Neuronal stem cell (in vitro differentiated cells): ENCODE data around the gene LACRT.
A peak's percentile ranks its signal among the peaks of the same experiment; 100 is the strongest.

ENCODE experiments used
- DNase-seq: peaks from one replicate; pipeline ENCODE4 v3.0.0-alpha.2; 2013; ENCODE audit warnings: low spot score
- H2AFZ ChIP-seq: one replicate; pipeline ENCODE4 v1.6.1; 2013; ENCODE audit warnings: mild to moderate bottlenecking, low read length, inconsistent platforms
- H2AK5ac ChIP-seq: 2 replicates; pipeline ENCODE4 v1.6.1; 2013; ENCODE audit warnings: low read depth, mild to moderate bottlenecking, inconsistent platforms, low read length, moderate library complexity, mixed read lengths
- H2BK120ac ChIP-seq: 2 replicates; pipeline ENCODE4 v1.6.1; 2013; ENCODE audit warnings: low read depth, mild to moderate bottlenecking, inconsistent platforms, low read length, moderate library complexity, mixed read lengths
- H2BK12ac ChIP-seq: one replicate; pipeline ENCODE4 v1.6.1; 2013; ENCODE audit warnings: low read length, inconsistent platforms
- H2BK15ac ChIP-seq: 2 replicates; pipeline ENCODE4 v1.6.1; 2013; ENCODE audit warnings: mild to moderate bottlenecking, low read length, inconsistent platforms, mixed read lengths
- H2BK5ac ChIP-seq: one replicate; pipeline ENCODE4 v1.6.1; 2013; ENCODE audit warnings: inconsistent platforms, mild to moderate bottlenecking, low read length, moderate library complexity
- H3K14ac ChIP-seq: one replicate; pipeline ENCODE4 v1.6.1; 2013; ENCODE audit warnings: low read length, inconsistent platforms
- H3K18ac ChIP-seq: 2 replicates; pipeline ENCODE4 v1.6.1; 2013; ENCODE audit warnings: low read length, inconsistent platforms
- H3K23ac ChIP-seq: 2 replicates; pipeline ENCODE4 v1.6.1; 2013; ENCODE audit warnings: low read depth, mild to moderate bottlenecking, mixed read lengths, low read length, inconsistent platforms; ENCODE audit not compliant: poor library complexity
- H3K27ac ChIP-seq: replicated peaks from 3 replicates; pipeline ENCODE4 v1.5.1; 2013; ENCODE audit warnings: low read length, inconsistent platforms
- H3K27me3 ChIP-seq, 3 experiments: 2 replicates each; pipeline ENCODE4 v1.6.1; 2013; ENCODE audit warnings: low read length in 3 of 3, mild to moderate bottlenecking in 2 of 3, inconsistent platforms in 1 of 3, low read depth in 1 of 3, mixed read lengths in 1 of 3, moderate library complexity in 1 of 3; ENCODE audit not compliant: control insufficient read depth in 3 of 3, insufficient read depth in 3 of 3
- H3K36me3 ChIP-seq, 2 donors: replicated peaks in 1 of 2; 2 replicates each; pipeline ENCODE4 v1.6.1; 2013; ENCODE audit warnings: low read length in 2 of 2; ENCODE audit not compliant: control insufficient read depth in 2 of 2, insufficient read depth in 2 of 2
- H3K4ac ChIP-seq: 2 replicates; pipeline ENCODE4 v1.6.1; 2013; ENCODE audit warnings: inconsistent platforms, mild to moderate bottlenecking, low read length, moderate library complexity
- H3K4me1 ChIP-seq, 2 donors: 1 replicate in 1 of 2; 2 replicates in 1 of 2; pipeline ENCODE4 v1.6.1; 2013; ENCODE audit warnings: low read length in 2 of 2, low read depth in 1 of 2; ENCODE audit not compliant: control insufficient read depth in 2 of 2, insufficient read depth in 1 of 2
- H3K4me2 ChIP-seq: one replicate; pipeline ENCODE4 v1.6.1; 2013; ENCODE audit warnings: mild to moderate bottlenecking, low read length, inconsistent platforms; ENCODE audit not compliant: insufficient read depth, poor library complexity, severe bottlenecking
- H3K4me3 ChIP-seq, 2 donors: 2 replicates each; pipeline ENCODE4 v1.5.1; 2013; ENCODE audit warnings: low read length in 2 of 2, mild to moderate bottlenecking in 2 of 2, inconsistent platforms in 1 of 2, moderate library complexity in 1 of 2
- H3K79me1 ChIP-seq: one replicate; pipeline ENCODE4 v1.6.1; 2013; ENCODE audit warnings: low read depth, mild to moderate bottlenecking, inconsistent platforms, low read length, moderate library complexity
- H3K9ac ChIP-seq: one replicate; pipeline ENCODE4 v1.6.1; 2013; ENCODE audit warnings: mild to moderate bottlenecking, low read depth, low read length, inconsistent platforms; ENCODE audit not compliant: poor library complexity
- H3K9me3 ChIP-seq, 2 donors: replicated peaks in 1 of 2; 2 replicates each; pipeline versions ENCODE3 to v1.6.1; 2013; ENCODE audit warnings: low read length in 2 of 2, mild to moderate bottlenecking in 2 of 2, inconsistent platforms in 1 of 2, low read depth in 1 of 2, mixed read lengths in 1 of 2, moderate library complexity in 1 of 2; ENCODE audit not compliant: control insufficient read depth in 2 of 2, insufficient read depth in 1 of 2
- H4K8ac ChIP-seq: one replicate; pipeline ENCODE4 v1.6.1; 2013; ENCODE audit warnings: low read depth, mild to moderate bottlenecking, inconsistent platforms, low read length, moderate library complexity
- H4K91ac ChIP-seq: one replicate; pipeline ENCODE4 v1.6.1; 2013; ENCODE audit warnings: low read length, low read depth, mild to moderate bottlenecking, inconsistent platforms; ENCODE audit not compliant: poor library complexity
- WGBS, 2 donors: extraction: QIAGEN DNeasy Blood & Tissue Kit; methylation state at CpG; one replicate each; pipeline ENCODE4 v1.1.7; 2013; ENCODE audit warnings: missing lambda C conversion rate in 2 of 2, mixed read lengths in 1 of 2; ENCODE audit not compliant: insufficient read length in 2 of 2, insufficient replicate concordance in 1 of 2; ENCODE audit errors: extremely low coverage in 2 of 2; 5-methylcytosine and 5-hydroxymethylcytosine counted together

The LACRT gene

GRCh38 chr12:54650889-54651288 lies 16.2 kb upstream of the LACRT start:
- DNase-seq = no peak
- peaks cover 0 to 3% (median 0%) of the 10 kb centered on the region in 3 experiments for H3K27me3 ChIP-seq
- H3K9ac ChIP-seq = no peak overlapping the region
- H2BK5ac ChIP-seq = no peak overlapping the region
- H2BK12ac ChIP-seq = no peak overlapping the region
- no peak overlapping the region for H3K4ac ChIP-seq
- H3K18ac ChIP-seq = no peak overlapping the region
- no peak overlapping the region for H2AK5ac ChIP-seq
- no peak overlapping the region for H2BK120ac ChIP-seq
- no peak overlapping the region for H4K8ac ChIP-seq
- no CpG with 5 or more reads among the region's 5 CpGs for WGBS, 2 donors
- no peak overlapping the region for H3K4me3 ChIP-seq
- H2AFZ ChIP-seq = no peak overlapping the region
- H3K36me3 ChIP-seq = no peaks in the 10 kb centered on the region
- H3K14ac ChIP-seq = no peak overlapping the region
- H2BK15ac ChIP-seq = no peak overlapping the region
- no peak overlapping the region for H4K91ac ChIP-seq
- H3K79me1 ChIP-seq = no peaks in the 10 kb centered on the region
- H3K4me2 ChIP-seq = no peak overlapping the region
- H3K9me3 ChIP-seq = peaks cover 0 to 4% of the 10 kb centered on the region in 2 donors
- peaks cover 0 to 5% of the 10 kb centered on the region in 2 donors for H3K4me1 ChIP-seq
- H3K23ac ChIP-seq = no peak overlapping the region
- H3K27ac ChIP-seq = no peak overlapping the region

DNA sequence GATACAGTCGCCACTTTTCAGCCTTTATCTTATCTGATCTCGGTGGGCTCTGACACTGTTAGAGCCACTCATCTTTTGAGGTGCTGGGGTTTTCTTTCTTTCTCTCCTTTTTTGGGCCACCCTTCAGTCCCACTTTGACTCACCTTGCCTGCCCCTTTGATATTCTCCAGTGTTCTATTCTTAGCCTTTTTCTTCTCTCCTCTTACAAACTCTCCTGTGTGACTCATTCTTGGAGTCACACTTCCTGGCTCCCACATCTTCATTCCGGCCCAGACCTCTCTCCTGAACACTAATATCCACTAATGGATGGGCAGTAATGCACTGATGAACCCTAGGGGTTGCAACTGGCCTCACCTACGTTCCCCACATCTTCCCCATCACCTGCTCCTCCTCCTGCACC lies 15.7 kb upstream of the LACRT start:
- Histone ChIP-seq H2AFZ (no peak overlapping the region), H3K9ac (no peak overlapping the region), H2AK5ac (no peak overlapping the region), H3K14ac (no peak overlapping the region), H2BK120ac (no peak overlapping the region), H4K8ac (no peak overlapping the region), H4K91ac (no peak overlapping the region), H3K4me3 (no peak overlapping the region), H3K4me1 (peaks cover 0 to 5% of the 10 kb centered on the region in 2 donors), H2BK15ac (no peak overlapping the region), H3K23ac (no peak overlapping the region), H2BK5ac (no peak overlapping the region), H3K18ac (no peak overlapping the region), H3K27ac (no peak overlapping the region), H3K9me3 (peaks cover 0 to 4% of the 10 kb centered on the region in 2 donors), H3K4me2 (no peak overlapping the region), H3K4ac (no peak overlapping the region), H3K79me1 (no peaks in the 10 kb centered on the region), H2BK12ac (no peak overlapping the region), H3K27me3 (peaks cover 0 to 8% (median 0%) of the 10 kb centered on the region in 3 experiments), H3K36me3 (no peaks in the 10 kb centered on the region)
- WGBS, 2 donors = no CpG with 5 or more reads among the region's 4 CpGs
- no peak for DNase-seq

DNA sequence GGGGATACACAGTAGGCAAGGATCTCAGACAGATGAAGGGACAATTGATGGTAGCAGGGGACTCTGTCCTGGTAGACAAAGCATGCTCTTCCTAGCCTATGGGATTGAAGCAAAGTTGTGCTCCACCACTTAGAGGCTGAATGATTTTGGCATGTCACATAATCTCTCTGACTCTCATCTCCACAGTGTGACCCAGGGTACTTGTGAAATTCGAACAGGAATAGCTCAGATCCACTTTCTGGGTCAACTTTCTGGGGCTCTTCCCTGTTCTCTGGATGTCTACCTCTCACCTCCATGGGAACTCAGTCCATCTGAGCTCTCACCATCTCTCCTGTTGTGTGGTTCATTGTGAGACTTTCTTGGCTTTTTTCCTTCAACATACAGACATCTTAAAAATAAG lies 15.1 kb upstream of the LACRT start:
- Histone ChIP-seq H3K27me3 (peaks cover 0 to 10% (median 0%) of the 10 kb centered on the region in 3 experiments), H3K23ac (no peak overlapping the region), H3K4me3 (no peak overlapping the region), H2BK12ac (no peak overlapping the region), H3K9ac (no peak overlapping the region), H3K79me1 (no peaks in the 10 kb centered on the region), H2AK5ac (no peak overlapping the region), H3K4me2 (no peak overlapping the region), H3K14ac (no peak overlapping the region), H4K8ac (no peak overlapping the region), H2BK5ac (no peak overlapping the region), H2BK120ac (no peak overlapping the region), H3K4me1 (peaks cover 0 to 2% of the 10 kb centered on the region in 2 donors), H4K91ac (no peak overlapping the region), H2AFZ (no peak overlapping the region), H3K9me3 (peaks cover 0 to 4% of the 10 kb centered on the region in 2 donors), H3K4ac (no peak overlapping the region), H3K18ac (no peak overlapping the region), H2BK15ac (no peak overlapping the region), H3K27ac (no peak overlapping the region), H3K36me3 (no peaks in the 10 kb centered on the region)
- no peak for DNase-seq
- WGBS, 2 donors = no CpG with 5 or more reads among the region's 1 CpG

DNA sequence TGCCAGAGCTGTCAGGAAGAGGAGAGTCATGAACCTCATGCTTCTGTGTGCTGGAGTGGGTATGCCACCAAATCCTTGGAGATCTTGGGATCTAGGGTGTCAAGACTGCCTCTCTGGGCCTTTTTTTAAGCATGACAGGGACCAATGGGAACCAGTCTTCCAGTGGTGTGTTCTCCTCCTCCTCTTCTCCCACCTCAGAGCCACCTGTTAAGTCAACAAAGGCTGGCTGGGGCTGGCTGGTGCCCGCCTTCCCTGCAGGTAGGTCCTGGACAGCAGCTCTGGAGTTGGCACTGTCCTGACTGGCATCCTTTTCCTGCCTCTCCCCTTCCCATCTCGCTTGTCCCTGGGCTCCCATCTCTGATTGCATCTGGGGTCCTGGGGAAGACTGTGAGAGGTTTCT lies 13.6 kb upstream of the LACRT start, which contains the start of gene DCD:
Gene DCD, minus strand, starts transcription at position 101 of the 400 bp plus-strand sequence. Its CDS starts 62 bp downstream, at position 39.
- no CpG with 5 or more reads among the region's 2 CpGs for WGBS, 2 donors

More for the DNA sequence above, 13.6 kb upstream of the LACRT start, which contains the start of gene DCD:
- H3K14ac ChIP-seq = peak within 1 kb of the TSS; percentile 10
- no peak within 1 kb of the TSS for H2AFZ ChIP-seq
- no peak within 1 kb of the TSS for H2AK5ac ChIP-seq
- H3K27me3 ChIP-seq = peaks cover 0 to 10% (median 0%) of the 10 kb centered on the region in 3 experiments
- no peak within 1 kb of the TSS for H4K8ac ChIP-seq
- no peak within 1 kb of the TSS for H3K27ac ChIP-seq
- H3K4ac ChIP-seq = no peak within 1 kb of the TSS
- no peak within 1 kb of the TSS for H4K91ac ChIP-seq
- no peaks in the 10 kb centered on the region for H3K79me1 ChIP-seq
- H3K4me2 ChIP-seq = no peak within 1 kb of the TSS
- no peak within 1 kb of the TSS for H2BK5ac ChIP-seq
- peak within 1 kb of the TSS; percentile 54 for H3K18ac ChIP-seq
- no peak for DNase-seq
- no peaks in the 10 kb centered on the region for H3K36me3 ChIP-seq
- H2BK12ac ChIP-seq = no peak within 1 kb of the TSS
- no peak within 1 kb of the TSS for H2BK15ac ChIP-seq
- no peak within 1 kb of the TSS for H3K4me3 ChIP-seq
- H2BK120ac ChIP-seq = no peak within 1 kb of the TSS
- H3K9ac ChIP-seq = no peak within 1 kb of the TSS
- no peaks in the 10 kb centered on the region for H3K4me1 ChIP-seq
- H3K23ac ChIP-seq = no peak within 1 kb of the TSS
- H3K9me3 ChIP-seq = peaks cover 0 to 4% of the 10 kb centered on the region in 2 donors
